ENCODE results near the gene HES2.
"Not testable (repeated sequence)": the region's sequence is repeated elsewhere in the genome, so short reads cannot be mapped to it uniquely, and the experiment has no call there.

HES2 gene

DNA sequence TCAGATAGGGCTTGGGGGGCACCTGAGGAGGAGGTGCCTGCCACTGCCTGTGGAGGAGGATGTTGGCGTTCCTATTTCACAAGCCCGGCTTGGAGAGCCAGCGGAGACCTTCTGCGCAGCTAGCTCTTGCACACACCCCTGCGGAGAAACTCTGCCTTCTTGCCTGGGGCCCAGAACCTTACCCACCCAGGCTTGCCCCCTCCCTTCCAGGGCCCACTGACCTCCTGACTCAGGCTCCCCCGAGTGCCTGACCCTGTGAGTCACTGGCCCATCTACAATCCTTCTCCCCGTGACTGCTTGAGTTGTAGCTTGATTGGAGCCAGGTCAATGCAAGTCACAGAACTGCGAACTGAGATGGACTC is 3.4 kb downstream of the HES2 start:
- DNase-seq = no peak

- no peak for DNase-seq
Observed at GRCh38 chr1:6414881-6415626, 4.7 kb downstream of the HES2 start.

- no peak for DNase-seq
Observed at GRCh38 chr1:6414443-6414844, 5.3 kb downstream of the HES2 start.

- no peak for DNase-seq
Observed at GRCh38 chr1:6412896-6413295, 6.8 kb downstream of the HES2 start.

DNA sequence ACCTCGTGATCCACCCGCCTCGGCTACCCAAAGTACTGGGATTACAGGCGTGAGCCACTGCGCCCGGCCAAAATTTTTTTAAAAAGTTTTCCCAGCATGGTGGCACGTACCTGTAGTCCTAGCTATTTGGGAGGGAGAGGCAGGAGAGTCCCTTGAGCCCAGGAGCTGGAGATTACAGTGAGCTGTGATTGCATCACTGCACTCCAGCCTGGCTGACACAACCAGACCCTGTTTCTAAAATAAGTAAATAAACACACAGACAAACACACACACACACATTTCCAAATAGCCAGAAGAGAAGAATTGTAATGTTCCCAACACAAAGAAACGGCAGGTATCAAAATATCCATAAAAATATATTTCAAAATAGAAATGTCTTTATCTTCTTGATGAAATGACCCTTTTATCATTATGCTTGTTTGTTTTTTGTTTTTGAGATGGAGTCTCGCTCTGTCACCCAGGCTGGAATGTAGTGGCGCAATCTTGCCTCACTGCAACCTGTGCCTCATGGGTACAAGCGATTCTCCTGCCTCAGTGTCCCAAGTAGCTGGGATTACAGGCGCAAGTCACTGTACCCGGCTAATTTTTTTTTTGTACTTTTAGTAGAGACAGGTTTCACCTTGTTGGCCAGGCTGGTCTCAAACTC is 9.3 kb downstream of the HES2 start:
- no peak for DNase-seq

DNA sequence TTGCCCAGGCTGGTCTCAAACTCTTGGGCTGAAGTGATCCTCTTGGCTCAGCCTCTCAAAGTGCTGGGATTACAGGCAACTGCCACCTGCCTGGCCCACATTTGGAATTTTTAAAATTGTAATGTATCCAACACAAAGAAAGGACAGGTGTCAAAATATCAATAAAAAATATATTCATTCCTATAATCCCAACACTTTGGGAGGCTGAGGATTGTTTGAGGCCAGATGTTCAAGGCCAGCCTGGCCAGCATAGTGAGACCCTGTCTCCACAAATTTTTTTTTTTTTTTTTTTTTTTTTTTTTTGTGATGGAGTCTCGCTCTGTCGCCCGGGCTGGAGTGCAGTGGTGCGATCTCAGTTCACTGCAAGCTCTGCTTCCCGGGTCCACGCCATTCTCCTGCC is 10.0 kb downstream of the HES2 start:
- no peak for DNase-seq

DNA sequence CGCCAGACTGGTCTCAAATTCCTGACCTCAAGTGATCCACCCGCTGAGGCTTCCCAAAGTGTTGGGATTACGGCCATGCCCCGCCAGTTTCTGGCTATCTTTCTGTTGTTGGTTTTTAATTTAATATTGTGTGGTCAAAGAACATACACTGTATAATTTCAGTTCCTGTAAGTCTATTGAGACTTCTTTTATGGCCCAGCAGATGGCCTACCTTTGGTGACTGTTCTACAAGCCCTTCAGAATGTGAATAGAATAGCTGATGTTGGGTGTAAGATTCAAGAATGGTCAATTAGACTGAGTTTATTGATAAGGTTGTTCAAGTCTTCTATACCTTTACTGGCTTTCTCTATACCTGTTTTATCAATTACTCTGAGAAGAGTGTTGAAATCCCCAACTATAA is 10.7 kb downstream of the HES2 start:
- no peak for DNase-seq

DNA sequence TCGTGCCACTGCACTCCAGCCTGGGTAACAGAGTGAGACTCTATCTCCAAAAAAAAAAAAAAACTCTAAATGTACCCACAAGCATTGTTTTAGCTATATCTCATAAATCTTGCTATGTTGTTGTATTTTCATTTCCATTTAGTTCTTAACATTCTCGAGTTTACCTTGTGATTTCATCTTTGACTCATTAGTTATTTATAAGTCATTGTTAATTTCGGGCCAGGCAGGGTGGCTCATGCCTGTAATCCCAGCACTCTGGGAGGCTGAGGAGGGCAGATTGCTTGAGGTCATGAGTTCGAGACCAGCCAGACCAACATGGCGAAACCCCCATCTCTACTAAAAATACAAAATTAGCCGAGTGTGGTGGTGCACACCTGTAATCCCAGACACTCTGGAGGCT is 11.7 kb downstream of the HES2 start:
- no peak for DNase-seq

DNA sequence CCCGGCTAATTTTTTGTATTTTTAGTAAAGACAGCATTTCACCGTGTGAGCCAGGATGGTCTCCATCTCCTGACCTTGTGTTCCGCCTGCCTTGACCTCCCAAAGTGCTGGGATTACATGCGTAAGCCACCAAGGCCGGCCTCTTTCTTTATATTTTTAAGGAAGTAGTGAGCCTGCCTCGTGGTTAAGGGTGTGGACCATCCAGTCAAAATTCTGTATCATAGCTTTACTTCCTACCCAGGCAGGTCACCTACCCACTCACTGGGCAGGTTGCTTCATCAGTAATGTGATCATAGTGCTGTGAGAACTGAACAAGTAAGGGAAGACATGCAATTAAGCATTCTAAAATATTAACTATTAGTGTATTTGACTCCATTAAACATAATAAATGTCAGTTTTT is 18.0 kb downstream of the HES2 start:
- DNase-seq = no peak

GRCh38 chr1:6399294-6399693 is 20.4 kb downstream of the HES2 start:
- DNase-seq = no peak

GRCh38 chr1:6397844-6398441 is 21.8 kb downstream of the HES2 start:
- DNase-seq = no peak

- no peak for DNase-seq
Observed at GRCh38 chr1:6396998-6397397, 22.7 kb downstream of the HES2 start.

- DNase-seq = not testable (repeated sequence)
Observed at GRCh38 chr1:6395781-6396244, 23.9 kb downstream of the HES2 start.

- DNase-seq = not testable (repeated sequence)
Observed at GRCh38 chr1:6395130-6395529, 24.6 kb downstream of the HES2 start.

GRCh38 chr1:6393400-6394187 is 26.1 kb downstream of the HES2 start, which contains the start of gene ACOT7:
TSS of gene ACOT7 (minus strand) at chr1:6393767. CDS start at chr1:6393399, 368 bp downstream.
- no peak for DNase-seq

DNA sequence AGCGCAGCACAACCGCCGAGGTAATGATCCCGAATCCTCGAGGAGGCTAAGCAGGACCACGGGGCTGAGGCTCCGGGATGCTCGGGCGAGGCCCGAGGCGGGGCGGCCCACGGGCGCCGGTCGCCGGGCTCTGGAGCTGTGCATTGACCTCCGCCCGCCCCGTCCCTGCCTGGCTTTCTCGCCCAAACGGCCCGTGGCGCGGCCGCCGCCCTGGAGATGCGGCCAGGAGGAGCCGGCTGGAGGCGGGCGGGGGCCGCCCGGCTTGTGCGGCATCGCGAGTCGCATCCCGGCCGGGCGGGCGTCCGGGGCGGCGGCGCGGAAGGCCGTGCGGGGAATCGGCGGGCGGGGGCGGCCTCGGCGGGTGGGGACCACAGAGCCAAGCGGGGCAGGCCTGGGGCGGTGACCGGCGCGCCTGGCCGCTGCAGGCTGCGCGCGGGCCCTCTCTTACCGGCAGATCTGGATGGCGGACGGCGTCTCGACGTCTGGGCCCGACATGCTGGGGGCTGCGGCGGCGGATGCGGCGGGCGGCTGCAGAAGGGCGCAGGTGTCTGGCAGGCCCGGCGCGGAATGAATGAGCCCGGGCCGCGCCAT is 26.8 kb downstream of the HES2 start:
- no peak for DNase-seq

- no peak for DNase-seq
Observed at GRCh38 chr1:6391951-6392808, 27.5 kb downstream of the HES2 start.

- no peak for DNase-seq
Observed at GRCh38 chr1:6389971-6390370, 29.7 kb downstream of the HES2 start.

- no peak for DNase-seq
Observed at GRCh38 chr1:6386371-6386949, 33.3 kb downstream of the HES2 start.

DNA sequence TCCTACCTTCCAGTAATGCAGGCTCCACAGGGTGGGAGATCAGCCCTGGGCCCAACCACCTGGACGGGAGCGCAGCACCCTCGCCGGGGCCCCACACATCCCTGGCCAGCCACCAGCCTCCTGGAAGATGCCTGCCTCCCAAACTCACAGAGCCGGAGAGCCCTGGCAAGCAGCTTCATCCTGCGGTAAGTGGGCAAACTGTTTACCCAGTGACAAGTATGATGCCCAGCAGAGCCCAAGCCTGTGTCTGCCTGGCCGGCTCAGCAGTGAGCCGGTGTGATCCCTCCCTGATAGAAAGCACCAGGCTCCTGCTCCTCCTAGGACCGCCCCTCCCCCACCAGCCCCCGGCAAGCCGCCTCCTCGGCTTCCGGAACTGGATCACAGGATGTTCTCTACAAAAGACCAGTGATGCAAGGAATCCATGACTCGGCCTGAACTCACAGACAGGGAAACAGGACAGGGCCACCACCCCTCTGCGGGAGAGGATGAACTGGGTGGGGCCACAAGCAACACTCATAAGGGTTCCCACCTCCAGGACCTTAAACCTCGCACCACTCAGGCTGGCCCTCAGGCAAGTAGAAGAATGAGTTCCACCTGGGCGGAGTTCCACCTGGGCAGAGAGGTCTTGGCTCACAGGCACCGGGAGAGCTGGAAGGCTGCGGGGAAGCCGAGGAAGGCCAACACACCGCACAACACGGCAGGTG is 34.1 kb downstream of the HES2 start:
- DNase-seq = no peak

DNA sequence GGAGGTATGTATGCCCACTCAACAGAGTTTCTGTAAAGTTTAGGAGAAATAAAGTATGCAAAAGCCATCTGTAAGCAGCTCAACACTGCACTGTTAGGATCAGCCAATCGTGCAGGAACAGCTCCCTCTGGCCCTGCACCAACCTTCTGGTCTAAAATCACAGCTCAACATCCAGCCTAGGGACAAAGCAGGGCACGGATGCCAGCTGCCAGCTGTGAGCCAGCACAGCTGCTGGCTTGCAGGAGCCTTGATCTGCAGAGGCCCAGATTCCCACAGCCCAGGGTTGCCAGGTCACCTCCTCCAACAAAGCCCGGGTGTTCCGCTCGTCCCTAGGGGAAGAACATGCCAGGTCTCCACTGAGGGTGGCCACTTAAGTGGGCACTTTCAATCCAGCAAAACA is 34.8 kb downstream of the HES2 start:
- DNase-seq = no peak

Data from NCI-H524 treated with DMSO at 0.1 percent for 48 hours (cell line).